HepG2 (cell line): Measurements from ENCODE around the gene IER2. TPM values are rescaled to one million over a fixed set of nuclear protein-coding genes. Genes with fewer than 3 reads are reported as not detected.

Experiments
- AKAP8 ChIP-seq: sonication (generic); formaldehyde crosslinking; IDR thresholded peaks from 2 replicates; pipeline ENCODE4 v1.5.1; 2020; ENCODE audit warnings: mild to moderate bottlenecking, missing genetic modification reagents
- ARID4A ChIP-seq: sonication (generic); formaldehyde crosslinking; IDR thresholded peaks from 2 replicates; pipeline ENCODE4 v1.5.0; 2020; ENCODE audit warnings: mild to moderate bottlenecking, missing genetic modification reagents, borderline replicate concordance
- BCL6 ChIP-seq: IDR thresholded peaks from 2 replicates; pipeline ENCODE4 v1.6.1; 2016; ENCODE audit warnings: missing genetic modification reagents, missing compliant biosample characterization
- EP300 ChIP-seq, 3 experiments: sonication (generic) in 1 of 3; formaldehyde crosslinking in 1 of 3; IDR thresholded peaks; 2 replicates each; pipeline versions ENCODE4 v1.5.1 to v1.6.1; 2011 to 2020; ENCODE audit warnings: low read depth in 2 of 3, low read length in 2 of 3, borderline replicate concordance in 1 of 3, improper control_type of control experiment in 1 of 3, mild to moderate bottlenecking in 1 of 3, missing genetic modification reagents in 1 of 3, moderate library complexity in 1 of 3
- KAT8 ChIP-seq: IDR thresholded peaks from 2 replicates; pipeline ENCODE4 v1.6.1; 2016; ENCODE audit warnings: missing genetic modification reagents, missing compliant biosample characterization
- PHF5A ChIP-seq: IDR thresholded peaks from one replicate; pipeline ENCODE4 v1.6.1; 2018; ENCODE audit warnings: low read depth, missing genetic modification reagents; ENCODE audit not compliant: unreplicated experiment
- POLR2A ChIP-seq, 2 experiments: IDR thresholded peaks; 2 replicates each; pipeline ENCODE4 v1.6.1; 2011; ENCODE audit warnings: low read depth in 2 of 2, low read length in 2 of 2, mild to moderate bottlenecking in 1 of 2, moderate library complexity in 1 of 2; ENCODE audit not compliant: insufficient read depth in 1 of 2
- SIN3B ChIP-seq: fragments of 150-350 bp; IDR thresholded peaks from 2 replicates; pipeline ENCODE4 v1.6.1; 2014; ENCODE audit warnings: low read length
- TARDBP ChIP-seq: sonication (generic); formaldehyde crosslinking; IDR thresholded peaks from 2 replicates; pipeline ENCODE4 v1.8.0; 2022; ENCODE audit warnings: mild to moderate bottlenecking, missing genetic modification reagents
- TCF12 ChIP-seq, 2 experiments: fragments of 450-650 bp in 1 of 2; sonication (generic) in 1 of 2; formaldehyde crosslinking in 1 of 2; IDR thresholded peaks; 2 replicates each; pipeline versions ENCODE4 v1.6.1 to v1.8.0; 2017 to 2022; ENCODE audit warnings: antibody characterized with exemption in 1 of 2, mild to moderate bottlenecking in 1 of 2, missing genetic modification reagents in 1 of 2, moderate library complexity in 1 of 2
- ZNF142 ChIP-seq: sonication (generic); formaldehyde crosslinking; IDR thresholded peaks from 2 replicates; pipeline ENCODE4 v1.4.0; 2020; ENCODE audit warnings: missing genetic modification reagents
- ZNF276 ChIP-seq: sonication (generic); formaldehyde crosslinking; IDR thresholded peaks from 2 replicates; pipeline ENCODE4 v1.4.0; 2020; ENCODE audit warnings: mild to moderate bottlenecking, low read depth, missing genetic modification reagents
- ZNF414 ChIP-seq: sonication (generic); formaldehyde crosslinking; IDR thresholded peaks from 2 replicates; pipeline ENCODE4 v1.5.0; 2020; ENCODE audit warnings: missing genetic modification reagents
- ZNF496 ChIP-seq: sonication (generic); formaldehyde crosslinking; IDR thresholded peaks from 2 replicates; pipeline ENCODE4 v1.8.1; 2023; ENCODE audit warnings: mild to moderate bottlenecking, moderate library complexity, missing genetic modification reagents; ENCODE audit not compliant: insufficient replicate concordance
- ZNF556 ChIP-seq: sonication (generic); formaldehyde crosslinking; IDR thresholded peaks from 2 replicates; pipeline ENCODE4 v1.4.0; 2020; ENCODE audit warnings: mild to moderate bottlenecking, missing genetic modification reagents, borderline replicate concordance
- polyA plus RNA-seq, 8 experiments: library from polyadenylated mRNA; depleted of rRNA in 3 of 8; stranded (reverse) in 7 of 8; unstranded in 1 of 8; fragments of >200 nt; fragmentation: Illumina TruSeq in 4 of 8; extraction: Trizol in 4 of 8; gene quantifications; 2 replicates each; pipeline versions ENCODE4 v1.2.1 to v1.2.3, GENCODE V29; 2011 to 2016; ENCODE audit warnings: low read depth in 4 of 8, missing spikeins in 1 of 8, mixed read lengths in 1 of 8; ENCODE audit not compliant: insufficient read depth in 1 of 8
- total RNA-seq, 5 experiments: library from RNA; depleted of rRNA; stranded (reverse); fragments of >200 nt; fragmentation: Illumina TruSeq; extraction: Trizol; gene quantifications; 2 replicates each; pipeline ENCODE4 v1.2.3, GENCODE V29; 2016; ENCODE audit warnings: low read depth in 1 of 5

The IER2 gene
- total and polyA plus RNA-seq, 2 of the 13 experiments (the other 11 are each of a cell fraction or from before 2014, with no cell fraction given): 10.1 to 14.3 TPM

GRCh38 chr19:13128583-13128982 is 21.6 kb upstream of the IER2 start (continued):
- TF ChIP-seq ARID4A (CRISPR knock-in tag): peak; percentile 77; the same call in 1 of the 2 replicates
- TF ChIP-seq TCF12 (IDR thresholded peaks at IDR 0.05): no peak
- TF ChIP-seq TCF12 (CRISPR knock-in tag; IDR thresholded peaks at IDR 0.05): no peak
- TF ChIP-seq BCL6: peak; percentile 83
- peak in 1 of 2 experiments; percentile 78; a peak in 2 of 4 replicates for TF ChIP-seq POLR2A (IDR thresholded peaks at IDR 0.05; ENCODE audit: insufficient read depth in 1 of 2, low read depth in 2 of 2, low read length in 2 of 2)
- TF ChIP-seq ZNF142 (CRISPR knock-in tag): no peak
- TF ChIP-seq EP300 (IDR thresholded peaks at IDR 0.05; ENCODE audit: low read depth in 2 of 2, low read length in 2 of 2): peak; percentile 63 to 74; a peak in 2 of 4 replicates
- TF ChIP-seq EP300 (CRISPR knock-in tag; IDR thresholded peaks at IDR 0.05; ENCODE audit: borderline replicate concordance): no peak
- TF ChIP-seq ZNF276 (CRISPR knock-in tag): no peak
- TF ChIP-seq PHF5A (CRISPR knock-in tag): peak; percentile 33
- TF ChIP-seq KAT8 (CRISPR knock-in tag): no peak
- 0 out of 2 replicates have a peak, but pooled peaks have one; percentile 54 for TF ChIP-seq ZNF414 (CRISPR knock-in tag)
- TF ChIP-seq TARDBP (CRISPR knock-in tag): peak; percentile 48
- TF ChIP-seq ZNF496 (CRISPR knock-in tag): no peak
- peak; percentile 90 for TF ChIP-seq AKAP8
- no peak for TF ChIP-seq SIN3B
- peak; percentile 26; the same call in 1 of the 2 replicates for TF ChIP-seq ZNF556 (CRISPR knock-in tag)
